K562 (cell line): ENCODE results near the gene TSGA10IP. TPM values are rescaled to one million over a fixed set of nuclear protein-coding genes. Genes with fewer than 3 reads are reported as not detected.

ENCODE experiments used
- DNMT1 ChIP-seq: fragments of 450-650 bp; IDR thresholded peaks from 2 replicates; pipeline ENCODE4 v1.6.1; 2016; ENCODE audit warnings: antibody characterized with exemption, mild to moderate bottlenecking
- GABPB1 ChIP-seq: sonication (generic); formaldehyde crosslinking; IDR thresholded peaks from 2 replicates; pipeline ENCODE4 v1.8.0; 2022; ENCODE audit warnings: mild to moderate bottlenecking, missing genetic modification reagents
- HDAC3 ChIP-seq: fragments of 450-650 bp; IDR thresholded peaks from 2 replicates; pipeline ENCODE4 v1.6.1; 2018; ENCODE audit warnings: borderline replicate concordance, mild to moderate bottlenecking, moderate library complexity; ENCODE audit not compliant: partially characterized antibody
- LARP7 ChIP-seq: fragments of 450-650 bp; IDR thresholded peaks from 2 replicates; pipeline ENCODE4 v1.6.1; 2016
- MAFG ChIP-seq: fragments of 450-650 bp; conservative IDR thresholded peaks from 2 replicates; pipeline ENCODE4 v1.6.1; 2016; ENCODE audit warnings: missing genetic modification characterization, missing compliant biosample characterization
- MAZ ChIP-seq, 2 experiments: fragments of 450-650 bp in 1 of 2; sonication (generic) in 1 of 2; formaldehyde crosslinking; IDR thresholded peaks in 1 of 2; conservative IDR thresholded peaks in 1 of 2; 2 replicates each; pipeline versions ENCODE4 v1.4.0 to v1.5.0; 2020; ENCODE audit warnings: mild to moderate bottlenecking in 1 of 2, missing genetic modification reagents in 1 of 2
- MEF2A ChIP-seq: IDR thresholded peaks from 2 replicates; pipeline ENCODE4 v1.6.1; 2011; ENCODE audit warnings: low read depth, mild to moderate bottlenecking, low read length, moderate library complexity; ENCODE audit not compliant: control insufficient read depth
- NCOA2 ChIP-seq, 2 experiments: fragments of 450-650 bp; IDR thresholded peaks; 2 replicates each; pipeline ENCODE4 v1.6.1; 2018; ENCODE audit warnings: mild to moderate bottlenecking in 2 of 2, moderate library complexity in 1 of 2; ENCODE audit not compliant: partially characterized antibody in 2 of 2
- NELFE ChIP-seq: IDR thresholded peaks from 2 replicates; pipeline ENCODE4 v1.6.1; 2011; ENCODE audit warnings: mild to moderate bottlenecking; ENCODE audit not compliant: insufficient read depth, insufficient read length
- RFX5 ChIP-seq: IDR thresholded peaks from 2 replicates; pipeline ENCODE4 v1.6.1; 2011; ENCODE audit warnings: low read depth, mild to moderate bottlenecking, improper control_type of control experiment, low read length
- SPI1 ChIP-seq: IDR thresholded peaks from 2 replicates; pipeline ENCODE4 v1.6.1; 2011; ENCODE audit warnings: low read depth, low read length, control low read depth, borderline replicate concordance
- SRF ChIP-seq, 2 experiments: fragments of 250-450, 450-650 bp in 1 of 2; sonication (Bioruptor Pico) in 1 of 2; sonication (generic) in 1 of 2; formaldehyde crosslinking; IDR thresholded peaks; 2 replicates each; pipeline versions ENCODE4 v1.5.0 to v1.5.1; 2020 to 2022; ENCODE audit warnings: mild to moderate bottlenecking in 1 of 2, missing genetic modification reagents in 1 of 2
- ZNF217 ChIP-seq: sonication (generic); formaldehyde crosslinking; IDR thresholded peaks from 2 replicates; pipeline ENCODE4 v1.8.0; 2022; ENCODE audit warnings: mild to moderate bottlenecking, missing genetic modification reagents
- ZNF551 ChIP-seq: fragments of 250-450 bp; sonication (Bioruptor Pico); IDR thresholded peaks from 2 replicates; pipeline ENCODE4 v1.5.0; 2021; ENCODE audit warnings: mild to moderate bottlenecking, moderate library complexity
- polyA plus RNA-seq, 8 experiments: library from polyadenylated mRNA; depleted of rRNA in 4 of 8; stranded (reverse) in 5 of 8; unstranded in 3 of 8; fragments of >200 nt; fragmentation: Nextera tagmentation in 2 of 8; fragmentation: Illumina TruSeq in 1 of 8; extraction: Ambion mirVana in 2 of 8; extraction: Trizol in 1 of 8; gene quantifications; 2 replicates each; pipeline versions ENCODE4 v1.2.1 to v1.2.3, GENCODE V29; 2011 to 2014; ENCODE audit warnings: inconsistent platforms in 1 of 8, missing spikeins in 1 of 8
- total RNA-seq, 7 experiments: library from RNA; depleted of rRNA in 6 of 7; stranded (reverse); fragments of >200 nt in 6 of 7; fragmentation: Illumina TruSeq in 2 of 7; extraction: Trizol in 2 of 7; gene quantifications; 2 replicates each; pipeline versions ENCODE4 v1.2.1 to v1.2.3, GENCODE V29; 2011 to 2021; ENCODE audit warnings: low replicate concordance in 1 of 7
- TF ChIP-seq, protein P1 (sequence below): fragments of 450-650 bp; IDR thresholded peaks from 2 replicates; pipeline ENCODE4 v1.6.1; 2016
- TF ChIP-seq, protein P2 (sequence below): IDR thresholded peaks from 2 replicates; pipeline ENCODE4 v1.6.1; 2016; ENCODE audit warnings: missing genetic modification characterization, missing compliant biosample characterization
- TF ChIP-seq, protein P3 (sequence below): fragments of 200-400 bp; formaldehyde crosslinking; IDR thresholded peaks from 2 replicates; pipeline ENCODE4 v1.6.1; 2017; ENCODE audit warnings: mild to moderate bottlenecking, low read depth, low read length, moderate library complexity
- TF ChIP-seq, protein P4 (sequence below): sonication (generic); formaldehyde crosslinking; IDR thresholded peaks from 2 replicates; pipeline ENCODE4 v1.9.0; 2022; ENCODE audit warnings: mild to moderate bottlenecking, missing genetic modification reagents
- TF ChIP-seq, protein P5 (sequence below): conservative IDR thresholded peaks from 2 replicates; pipeline ENCODE4 v1.6.1; 2011; ENCODE audit warnings: low read depth, mild to moderate bottlenecking, low read length; ENCODE audit not compliant: control insufficient read depth

TSGA10IP gene
- total and polyA plus RNA-seq, 9 of the 15 experiments (the other 6 are each of a cell fraction or from before 2014, with no cell fraction given), result not detected

DNA sequence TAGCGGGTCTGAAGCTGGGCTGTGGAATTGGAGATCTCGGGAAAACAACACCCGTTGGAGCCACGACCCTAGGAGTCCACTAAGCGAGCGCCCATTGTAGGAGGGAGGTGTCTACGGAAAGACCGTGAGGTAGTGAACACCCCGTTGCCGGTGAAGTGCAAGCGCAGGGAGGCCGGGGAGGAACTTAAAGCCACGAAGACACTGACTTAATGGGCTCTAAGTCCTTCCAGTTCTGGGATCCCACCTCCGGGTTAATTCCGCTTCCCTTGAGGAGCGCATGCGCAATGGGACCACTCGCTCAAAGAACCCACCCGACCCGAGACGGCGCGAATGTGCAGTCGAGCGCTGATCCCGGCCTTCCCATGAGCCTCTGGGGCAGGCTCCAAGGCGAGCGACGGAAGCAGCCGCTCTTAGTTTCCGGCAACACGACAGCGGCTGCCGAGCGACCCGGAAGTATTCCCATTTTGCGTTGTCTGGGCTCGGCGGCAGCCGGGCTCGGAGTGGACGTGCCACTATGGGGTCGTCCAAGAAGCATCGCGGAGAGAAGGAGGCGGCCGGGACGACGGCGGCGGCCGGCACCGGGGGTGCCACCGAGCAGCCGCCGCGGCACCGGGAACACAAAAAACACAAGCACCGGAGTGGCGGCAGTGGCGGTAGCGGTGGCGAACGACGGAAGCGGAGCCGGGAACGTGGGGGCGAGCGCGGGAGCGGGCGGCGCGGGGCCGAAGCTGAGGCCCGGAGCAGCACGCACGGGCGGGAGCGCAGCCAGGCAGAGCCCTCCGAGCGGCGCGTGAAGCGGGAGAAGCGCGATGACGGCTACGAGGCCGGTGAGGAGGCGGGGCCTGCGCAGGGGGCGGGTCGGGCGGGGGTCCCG, 16.2 kb downstream of the TSGA10IP start, which contains the start of gene SART1 (continued):
- TF ChIP-seq, protein P1, sequence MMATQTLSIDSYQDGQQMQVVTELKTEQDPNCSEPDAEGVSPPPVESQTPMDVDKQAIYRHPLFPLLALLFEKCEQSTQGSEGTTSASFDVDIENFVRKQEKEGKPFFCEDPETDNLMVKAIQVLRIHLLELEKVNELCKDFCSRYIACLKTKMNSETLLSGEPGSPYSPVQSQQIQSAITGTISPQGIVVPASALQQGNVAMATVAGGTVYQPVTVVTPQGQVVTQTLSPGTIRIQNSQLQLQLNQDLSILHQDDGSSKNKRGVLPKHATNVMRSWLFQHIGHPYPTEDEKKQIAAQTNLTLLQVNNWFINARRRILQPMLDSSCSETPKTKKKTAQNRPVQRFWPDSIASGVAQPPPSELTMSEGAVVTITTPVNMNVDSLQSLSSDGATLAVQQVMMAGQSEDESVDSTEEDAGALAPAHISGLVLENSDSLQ, result peak; percentile 62
- TF ChIP-seq, protein P2, sequence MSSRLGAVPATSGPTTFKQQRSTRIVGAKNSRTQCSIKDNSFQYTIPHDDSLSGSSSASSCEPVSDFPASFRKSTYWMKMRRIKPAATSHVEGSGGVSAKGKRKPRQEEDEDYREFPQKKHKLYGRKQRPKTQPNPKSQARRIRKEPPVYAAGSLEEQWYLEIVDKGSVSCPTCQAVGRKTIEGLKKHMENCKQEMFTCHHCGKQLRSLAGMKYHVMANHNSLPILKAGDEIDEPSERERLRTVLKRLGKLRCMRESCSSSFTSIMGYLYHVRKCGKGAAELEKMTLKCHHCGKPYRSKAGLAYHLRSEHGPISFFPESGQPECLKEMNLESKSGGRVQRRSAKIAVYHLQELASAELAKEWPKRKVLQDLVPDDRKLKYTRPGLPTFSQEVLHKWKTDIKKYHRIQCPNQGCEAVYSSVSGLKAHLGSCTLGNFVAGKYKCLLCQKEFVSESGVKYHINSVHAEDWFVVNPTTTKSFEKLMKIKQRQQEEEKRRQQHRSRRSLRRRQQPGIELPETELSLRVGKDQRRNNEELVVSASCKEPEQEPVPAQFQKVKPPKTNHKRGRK (tag), result no peak
- TF ChIP-seq RFX5 (no peak; the same call in 1 of the 2 replicates), MAZ (CRISPR knock-in tag; conservative IDR thresholded peaks at IDR 0.05 in 1 of 2, IDR thresholded peaks at IDR 0.05 in 1 of 2) (peak; percentile 74 to 77), DNMT1 (no peak), MEF2A (no peak), GABPB1 (CRISPR knock-in tag) (peak; percentile 96), HDAC3 (no peak), MAFG (tag) (no peak), NCOA2 (IDR thresholded peaks at IDR 0.05; ENCODE audit: partially characterized antibody in 2 of 2) (no peak), ZNF551 (no peak), ZNF217 (CRISPR knock-in tag) (no peak), SPI1 (no peak), SRF (CRISPR knock-in tag; IDR thresholded peaks at IDR 0.05) (0 out of 4 replicates have a peak, but pooled peaks of 1 of the 2 experiments have one; percentile 40), NELFE (no peak), LARP7 (no peak)
- TF ChIP-seq, protein P3, sequence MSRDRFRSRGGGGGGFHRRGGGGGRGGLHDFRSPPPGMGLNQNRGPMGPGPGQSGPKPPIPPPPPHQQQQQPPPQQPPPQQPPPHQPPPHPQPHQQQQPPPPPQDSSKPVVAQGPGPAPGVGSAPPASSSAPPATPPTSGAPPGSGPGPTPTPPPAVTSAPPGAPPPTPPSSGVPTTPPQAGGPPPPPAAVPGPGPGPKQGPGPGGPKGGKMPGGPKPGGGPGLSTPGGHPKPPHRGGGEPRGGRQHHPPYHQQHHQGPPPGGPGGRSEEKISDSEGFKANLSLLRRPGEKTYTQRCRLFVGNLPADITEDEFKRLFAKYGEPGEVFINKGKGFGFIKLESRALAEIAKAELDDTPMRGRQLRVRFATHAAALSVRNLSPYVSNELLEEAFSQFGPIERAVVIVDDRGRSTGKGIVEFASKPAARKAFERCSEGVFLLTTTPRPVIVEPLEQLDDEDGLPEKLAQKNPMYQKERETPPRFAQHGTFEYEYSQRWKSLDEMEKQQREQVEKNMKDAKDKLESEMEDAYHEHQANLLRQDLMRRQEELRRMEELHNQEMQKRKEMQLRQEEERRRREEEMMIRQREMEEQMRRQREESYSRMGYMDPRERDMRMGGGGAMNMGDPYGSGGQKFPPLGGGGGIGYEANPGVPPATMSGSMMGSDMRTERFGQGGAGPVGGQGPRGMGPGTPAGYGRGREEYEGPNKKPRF, result no peak
- TF ChIP-seq, protein P4, sequence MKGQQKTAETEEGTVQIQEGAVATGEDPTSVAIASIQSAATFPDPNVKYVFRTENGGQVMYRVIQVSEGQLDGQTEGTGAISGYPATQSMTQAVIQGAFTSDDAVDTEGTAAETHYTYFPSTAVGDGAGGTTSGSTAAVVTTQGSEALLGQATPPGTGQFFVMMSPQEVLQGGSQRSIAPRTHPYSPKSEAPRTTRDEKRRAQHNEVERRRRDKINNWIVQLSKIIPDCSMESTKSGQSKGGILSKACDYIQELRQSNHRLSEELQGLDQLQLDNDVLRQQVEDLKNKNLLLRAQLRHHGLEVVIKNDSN (CRISPR knock-in tag), result no peak
- TF ChIP-seq, protein P5, sequence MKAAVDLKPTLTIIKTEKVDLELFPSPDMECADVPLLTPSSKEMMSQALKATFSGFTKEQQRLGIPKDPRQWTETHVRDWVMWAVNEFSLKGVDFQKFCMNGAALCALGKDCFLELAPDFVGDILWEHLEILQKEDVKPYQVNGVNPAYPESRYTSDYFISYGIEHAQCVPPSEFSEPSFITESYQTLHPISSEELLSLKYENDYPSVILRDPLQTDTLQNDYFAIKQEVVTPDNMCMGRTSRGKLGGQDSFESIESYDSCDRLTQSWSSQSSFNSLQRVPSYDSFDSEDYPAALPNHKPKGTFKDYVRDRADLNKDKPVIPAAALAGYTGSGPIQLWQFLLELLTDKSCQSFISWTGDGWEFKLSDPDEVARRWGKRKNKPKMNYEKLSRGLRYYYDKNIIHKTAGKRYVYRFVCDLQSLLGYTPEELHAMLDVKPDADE, result peak; percentile 83
